ENCODE results near the gene SYNDIG1L. TPM values are rescaled to one million over a fixed set of nuclear protein-coding genes. Genes with fewer than 3 reads are reported as not detected.

SYNDIG1L gene
- total RNA-seq, 1 experiment from 2014 or later = 0.33 TPM

GRCh38 chr14:74425525-74426201 is 347 bp downstream of the SYNDIG1L start:
- peak; percentile 75 for DNase-seq
- Histone ChIP-seq H2BK12ac (ENCODE audit: insufficient read length, low read depth, low read length) (no peak overlapping the region), H4K5ac (ENCODE audit: insufficient read length, low read depth, low read length) (no peak overlapping the region), H2BK5ac (ENCODE audit: insufficient read length, low read length) (no peak overlapping the region), H3K14ac (ENCODE audit: insufficient read depth, low read length) (no peak overlapping the region), H3K27ac (ENCODE audit: insufficient read length, low read depth, low read length) (no peak overlapping the region), H3K18ac (ENCODE audit: insufficient read length, low read depth, low read length) (no peak overlapping the region), H3K56ac (ENCODE audit: insufficient read length, low read depth, low read length) (no peak overlapping the region), H4K20me1 (ENCODE audit: control insufficient read depth, insufficient read depth, insufficient read length) (no peaks in the 10 kb centered on the region), H3K9me3 (ENCODE audit: control insufficient read depth, low read depth, low read length) (no peaks in the 10 kb centered on the region), H4K8ac (replicated peaks; ENCODE audit: insufficient read length, low read depth, low read length) (no peak overlapping the region), H3K23ac (ENCODE audit: insufficient read length, low read depth, low read length) (no peak overlapping the region), H2AK5ac (ENCODE audit: insufficient read length, low read length) (no peak overlapping the region), H4K91ac (ENCODE audit: insufficient read length, low read depth, low read length) (no peak overlapping the region), H3K79me2 (ENCODE audit: insufficient read depth, low read length) (no peaks in the 10 kb centered on the region), H3K4ac (ENCODE audit: low read depth, low read length) (no peak overlapping the region), H2BK15ac (ENCODE audit: low read depth, low read length) (no peak overlapping the region), H3K9ac (ENCODE audit: extremely low read depth, insufficient read length, low read length) (no peak overlapping the region), H3T11ph (ENCODE audit: low read length) (no peak overlapping the region), H2BK20ac (ENCODE audit: low read depth, low read length, poor library complexity, severe bottlenecking) (no peak overlapping the region), H3K23me2 (ENCODE audit: insufficient read length, low read depth, low read length, poor library complexity, severe bottlenecking) (peaks cover 4% of the 10 kb centered on the region), H3K79me1 (ENCODE audit: insufficient read depth, low read depth, low read length, poor library complexity, severe bottlenecking) (no peaks in the 10 kb centered on the region), H3K4me2 (ENCODE audit: insufficient read depth, insufficient read length, low read length) (peak overlapping the region; percentile 82), H2AFZ (ENCODE audit: low read length) (no peak overlapping the region), H3K27me3 (ENCODE audit: insufficient read depth, low read length) (no peaks in the 10 kb centered on the region; the same call in 1 of the 2 replicates), H3K4me1 (ENCODE audit: insufficient read depth, low read length) (peaks cover 16% of the 10 kb centered on the region; the same call in 1 of the 2 replicates), H2BK120ac (ENCODE audit: low read depth, low read length, poor library complexity, severe bottlenecking) (no peak overlapping the region)
- Mint-ChIP-seq H3K9me3 (no peaks in the 10 kb centered on the region), H3K36me3 (ENCODE audit: insufficient read depth in 1 of 3, low read depth in 3 of 3) (no peaks in the 10 kb centered on the region), H3K4me3 (peak overlapping the region; percentile 45 to 68), H3K27ac (no peak overlapping the region), H3K27me3 (ENCODE audit: low read depth) (peaks cover 46% of the 10 kb centered on the region), H3K4me1 (peaks cover 50 to 65% of the 10 kb centered on the region in 2 experiments)
- TF ChIP-seq, protein P1, sequence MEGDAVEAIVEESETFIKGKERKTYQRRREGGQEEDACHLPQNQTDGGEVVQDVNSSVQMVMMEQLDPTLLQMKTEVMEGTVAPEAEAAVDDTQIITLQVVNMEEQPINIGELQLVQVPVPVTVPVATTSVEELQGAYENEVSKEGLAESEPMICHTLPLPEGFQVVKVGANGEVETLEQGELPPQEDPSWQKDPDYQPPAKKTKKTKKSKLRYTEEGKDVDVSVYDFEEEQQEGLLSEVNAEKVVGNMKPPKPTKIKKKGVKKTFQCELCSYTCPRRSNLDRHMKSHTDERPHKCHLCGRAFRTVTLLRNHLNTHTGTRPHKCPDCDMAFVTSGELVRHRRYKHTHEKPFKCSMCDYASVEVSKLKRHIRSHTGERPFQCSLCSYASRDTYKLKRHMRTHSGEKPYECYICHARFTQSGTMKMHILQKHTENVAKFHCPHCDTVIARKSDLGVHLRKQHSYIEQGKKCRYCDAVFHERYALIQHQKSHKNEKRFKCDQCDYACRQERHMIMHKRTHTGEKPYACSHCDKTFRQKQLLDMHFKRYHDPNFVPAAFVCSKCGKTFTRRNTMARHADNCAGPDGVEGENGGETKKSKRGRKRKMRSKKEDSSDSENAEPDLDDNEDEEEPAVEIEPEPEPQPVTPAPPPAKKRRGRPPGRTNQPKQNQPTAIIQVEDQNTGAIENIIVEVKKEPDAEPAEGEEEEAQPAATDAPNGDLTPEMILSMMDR (conservative IDR thresholded peaks at IDR 0.05) = no peak
- WGBS (ENCODE audit: extremely low coverage, insufficient read length, low lambda C conversion rate) = no CpG with 5 or more reads among the region's 66 CpGs
